PC-9 (cell line): ENCODE results near the gene DSCAM.

ENCODE experiments used
- CTCF ChIP-seq: fragments of 200-600 bp; sonication (generic); conservative IDR thresholded peaks from 2 replicates; pipeline ENCODE4 v1.6.1; 2017; ENCODE audit warnings: mixed run types, antibody characterized with exemption, mild to moderate bottlenecking, moderate library complexity
- EZH2 ChIP-seq: fragments of 200-600 bp; sonication (generic); IDR thresholded peaks from 2 replicates; pipeline ENCODE4 v1.8.0; 2017; ENCODE audit warnings: antibody characterized with exemption, low read depth

DNA sequence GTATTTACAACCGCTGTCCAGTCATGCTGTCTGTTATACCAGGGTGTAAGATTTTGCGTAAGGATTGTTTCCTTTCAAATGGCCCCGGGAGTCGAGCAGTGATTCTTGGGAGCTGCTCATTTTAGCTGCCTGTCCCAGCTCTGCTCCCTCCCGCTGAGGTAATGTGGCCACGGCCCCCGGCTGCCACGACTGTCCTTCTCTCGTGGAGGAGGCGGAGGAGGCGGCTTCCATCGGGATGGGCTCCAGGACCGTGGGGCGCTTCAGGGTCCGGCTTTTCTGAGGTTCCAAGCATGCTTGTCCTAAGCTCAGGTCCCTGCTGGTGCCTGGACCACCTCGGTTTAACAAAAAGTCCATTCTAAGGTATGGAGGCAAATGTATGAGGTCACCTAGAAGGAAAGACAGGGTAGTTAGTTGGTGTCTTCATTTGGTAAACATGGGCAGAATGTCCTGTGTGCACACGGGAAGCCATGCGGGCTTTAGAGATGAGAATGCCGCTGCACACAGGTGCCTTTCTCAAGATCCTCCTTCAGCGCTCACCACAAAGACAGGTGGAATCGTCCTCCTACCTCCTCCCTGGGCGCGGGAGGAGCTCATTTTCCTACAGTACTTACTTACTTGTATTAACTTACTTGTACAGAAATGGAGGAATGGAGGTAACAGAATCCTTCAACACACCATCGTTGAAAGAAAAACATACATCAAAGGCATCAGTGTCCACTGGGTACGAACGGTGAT, 833.8 kb downstream of the DSCAM start:
- TF ChIP-seq CTCF (no peak), EZH2 (no peak)
